Tibial nerve (tissue), 4 donors: ENCODE measurements around the gene P2RY11. TPM values are rescaled to one million over a fixed set of nuclear protein-coding genes. Genes with fewer than 3 reads are reported as not detected.
A peak's percentile ranks its signal among the peaks of the same experiment; 100 is the strongest.

Source experiments
- DNase-seq, 2 donors: peaks; one replicate each; pipeline ENCODE4 v3.0.0-alpha.2; 2019; ENCODE audit warnings: low spot score in 2 of 2
- H3K27ac ChIP-seq, 4 donors: fragments of 200-600 bp; sonication (generic) in 3 of 4; one replicate each; pipeline ENCODE4 v1.5.1; 2017 to 2019; ENCODE audit warnings: mild to moderate bottlenecking in 1 of 4
- H3K27me3 ChIP-seq, 2 donors: fragments of 200-600 bp; sonication (generic) in 1 of 2; one replicate each; pipeline versions ENCODE4 v1.5.1 to v1.6.0; 2017 to 2019
- H3K36me3 ChIP-seq, 3 donors: fragments of 200-600 bp; sonication (generic); one replicate each; pipeline ENCODE4 v1.5.1; 2018 to 2019
- H3K4me1 ChIP-seq, 4 donors: fragments of 200-600 bp; sonication (generic) in 3 of 4; one replicate each; pipeline ENCODE4 v1.5.1; 2017 to 2019
- H3K4me3 ChIP-seq, 4 donors: fragments of 200-600 bp; sonication (generic) in 3 of 4; one replicate each; pipeline ENCODE4 v1.5.1; 2017 to 2019; ENCODE audit warnings: mild to moderate bottlenecking in 1 of 4, moderate library complexity in 1 of 4
- H3K9me3 ChIP-seq, 4 donors: fragments of 200-600 bp; sonication (generic) in 3 of 4; one replicate each; pipeline ENCODE4 v1.5.1; 2017 to 2019
- EP300 ChIP-seq, 2 donors: sonication (generic); formaldehyde crosslinking; IDR thresholded peaks; one replicate each; pipeline ENCODE4 v1.6.1; 2017; ENCODE audit warnings: antibody characterized with exemption in 2 of 2, mild to moderate bottlenecking in 1 of 2
- POLR2A ChIP-seq, 2 donors: fragments of 450-650 bp; IDR thresholded peaks; one replicate each; pipeline ENCODE4 v1.6.1; 2017; ENCODE audit warnings: antibody characterized with exemption in 2 of 2, mild to moderate bottlenecking in 2 of 2, moderate library complexity in 2 of 2
- WGBS, 2 donors: methylation state at CpG; one replicate each; pipeline ENCODE4 v1.1.5; 2018; 5-methylcytosine and 5-hydroxymethylcytosine counted together
- total RNA-seq, 4 donors: library from RNA; depleted of rRNA; stranded (reverse); fragments of >200 nt; gene quantifications; one replicate each; pipeline ENCODE4 v1.1.0, GENCODE V29; 2016
- TF ChIP-seq, protein P1 (sequence below), 5 experiments: fragments of 200-600 bp in 3 of 5; fragments of 450-650 bp in 2 of 5; sonication (generic) in 3 of 5; IDR thresholded peaks; one replicate each; pipeline ENCODE4 v1.5.1; 2016 to 2019; ENCODE audit warnings: antibody characterized with exemption in 5 of 5, mild to moderate bottlenecking in 3 of 5, moderate library complexity in 2 of 5

Gene P2RY11
- total RNA-seq, 4 donors from 2014 or later, result 2.1 to 19.5 (median 4.2) TPM

DNA sequence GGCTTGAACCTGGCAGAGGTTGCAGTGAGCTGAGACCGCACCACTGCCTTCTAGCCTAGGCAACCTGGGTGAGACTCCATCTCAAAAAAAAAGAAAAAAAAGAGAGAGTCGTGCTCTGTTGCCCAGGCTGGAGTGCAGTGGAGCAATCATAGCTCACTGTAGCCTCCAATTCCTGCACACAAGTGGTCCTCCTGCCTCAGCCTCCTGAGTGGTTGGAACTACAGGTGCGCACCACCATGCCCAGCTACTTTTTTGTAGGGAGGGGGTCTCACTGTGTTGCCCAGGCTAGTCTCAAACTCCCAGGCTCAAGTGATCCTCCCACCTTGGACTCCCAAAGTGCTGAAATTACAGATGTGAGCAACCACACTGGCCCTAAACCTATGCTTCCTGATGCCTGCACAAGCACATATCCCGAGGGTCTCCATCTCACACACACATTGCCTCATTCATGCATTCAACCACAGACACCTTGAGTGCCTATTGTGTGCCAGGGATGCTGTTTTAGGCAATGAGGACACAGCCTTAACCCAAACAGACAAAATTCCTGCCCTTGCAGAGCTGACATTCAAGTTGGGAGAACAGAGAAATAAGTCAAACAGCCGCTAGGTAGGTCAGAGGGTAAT, 11.2 kb upstream of the P2RY11 start:
- 89 to 92% methylated on average over 5 of the region's 5 CpGs for WGBS, 2 donors
- no peak overlapping the region for H3K4me3 ChIP-seq
- H3K9me3 ChIP-seq, result no peaks in the 10 kb centered on the region
- peaks cover 0 to 12% (median 8%) of the 10 kb centered on the region in 4 donors for H3K4me1 ChIP-seq
- TF ChIP-seq, protein P1, sequence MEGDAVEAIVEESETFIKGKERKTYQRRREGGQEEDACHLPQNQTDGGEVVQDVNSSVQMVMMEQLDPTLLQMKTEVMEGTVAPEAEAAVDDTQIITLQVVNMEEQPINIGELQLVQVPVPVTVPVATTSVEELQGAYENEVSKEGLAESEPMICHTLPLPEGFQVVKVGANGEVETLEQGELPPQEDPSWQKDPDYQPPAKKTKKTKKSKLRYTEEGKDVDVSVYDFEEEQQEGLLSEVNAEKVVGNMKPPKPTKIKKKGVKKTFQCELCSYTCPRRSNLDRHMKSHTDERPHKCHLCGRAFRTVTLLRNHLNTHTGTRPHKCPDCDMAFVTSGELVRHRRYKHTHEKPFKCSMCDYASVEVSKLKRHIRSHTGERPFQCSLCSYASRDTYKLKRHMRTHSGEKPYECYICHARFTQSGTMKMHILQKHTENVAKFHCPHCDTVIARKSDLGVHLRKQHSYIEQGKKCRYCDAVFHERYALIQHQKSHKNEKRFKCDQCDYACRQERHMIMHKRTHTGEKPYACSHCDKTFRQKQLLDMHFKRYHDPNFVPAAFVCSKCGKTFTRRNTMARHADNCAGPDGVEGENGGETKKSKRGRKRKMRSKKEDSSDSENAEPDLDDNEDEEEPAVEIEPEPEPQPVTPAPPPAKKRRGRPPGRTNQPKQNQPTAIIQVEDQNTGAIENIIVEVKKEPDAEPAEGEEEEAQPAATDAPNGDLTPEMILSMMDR (IDR thresholded peaks at IDR 0.05), result no peak
- TF ChIP-seq EP300 (IDR thresholded peaks at IDR 0.05), result no peak
- TF ChIP-seq POLR2A (IDR thresholded peaks at IDR 0.05), result no peak
- DNase-seq, result no peak
- no peaks in the 10 kb centered on the region for H3K27me3 ChIP-seq
- H3K27ac ChIP-seq, result no peak overlapping the region
- no peaks in the 10 kb centered on the region for H3K36me3 ChIP-seq

DNA sequence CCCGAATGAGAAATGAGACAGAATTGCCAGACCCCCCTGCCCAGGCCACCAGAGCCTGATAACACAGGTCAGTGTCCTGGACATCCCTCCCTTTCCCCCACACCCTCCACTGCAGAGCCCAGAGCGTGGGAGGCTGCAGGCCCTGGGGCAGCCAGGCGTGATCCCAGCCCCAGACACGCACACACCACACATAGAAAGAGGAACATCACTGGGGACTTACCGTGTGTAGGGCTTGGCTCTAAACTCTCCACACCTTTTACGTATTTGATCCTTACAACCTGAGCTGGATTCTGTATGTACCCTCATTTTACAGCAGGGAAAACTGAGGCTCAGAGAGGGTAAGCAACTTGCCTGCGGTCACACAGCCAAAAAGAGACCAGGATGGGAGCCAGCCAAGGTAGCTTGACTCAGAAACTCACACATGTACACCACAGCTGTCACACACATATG, 8.7 kb upstream of the P2RY11 start:
- H3K27me3 ChIP-seq, result no peaks in the 10 kb centered on the region
- no peak for DNase-seq
- peaks cover 0 to 5% (median 4%) of the 10 kb centered on the region in 3 donors for H3K36me3 ChIP-seq
- TF ChIP-seq POLR2A (IDR thresholded peaks at IDR 0.05) (no peak), EP300 (IDR thresholded peaks at IDR 0.05) (no peak)
- TF ChIP-seq, protein P1 (IDR thresholded peaks at IDR 0.05), result no peak
- no peak overlapping the region for H3K4me3 ChIP-seq
- peaks cover 0 to 18% (median 10%) of the 10 kb centered on the region in 4 donors for H3K4me1 ChIP-seq
- no peaks in the 10 kb centered on the region for H3K9me3 ChIP-seq
- H3K27ac ChIP-seq, result peak overlapping the region in 1 of 4 donors; percentile 78
- 54 to 68% methylated on average over 7 of the region's 7 CpGs for whole genome bisulfite sequencing, 2 donors

DNA sequence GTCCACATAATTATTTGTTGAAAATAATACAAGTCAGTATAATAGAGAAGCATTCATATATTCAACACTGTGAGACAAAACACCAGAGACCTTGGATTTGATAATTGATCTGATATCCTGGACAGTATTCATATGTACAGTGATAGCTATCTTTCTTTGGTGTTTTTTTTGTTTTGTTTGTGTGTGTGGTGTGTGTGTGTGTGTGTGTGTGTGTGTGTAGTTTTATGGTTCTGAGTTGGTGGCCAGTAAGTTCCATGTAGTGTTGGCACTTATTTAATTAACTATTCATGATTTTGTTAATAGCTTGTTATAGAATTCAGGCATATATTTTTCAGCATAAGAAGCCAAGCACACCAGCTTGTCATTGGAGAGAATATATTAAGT, 7.4 kb upstream of the P2RY11 start:
- peaks cover 0 to 24% (median 10%) of the 10 kb centered on the region in 4 donors for H3K4me1 ChIP-seq
- H3K27me3 ChIP-seq, result no peaks in the 10 kb centered on the region
- no peak overlapping the region for H3K4me3 ChIP-seq
- H3K36me3 ChIP-seq, result peaks cover 2 to 19% (median 11%) of the 10 kb centered on the region in 3 donors
- H3K27ac ChIP-seq, result no peak overlapping the region
- H3K9me3 ChIP-seq, result no peaks in the 10 kb centered on the region
- DNase-seq, result no peak
- no peak for TF ChIP-seq POLR2A (IDR thresholded peaks at IDR 0.05)
- TF ChIP-seq, protein P1 (IDR thresholded peaks at IDR 0.05), result no peak
- no peak for TF ChIP-seq EP300 (IDR thresholded peaks at IDR 0.05)

DNA sequence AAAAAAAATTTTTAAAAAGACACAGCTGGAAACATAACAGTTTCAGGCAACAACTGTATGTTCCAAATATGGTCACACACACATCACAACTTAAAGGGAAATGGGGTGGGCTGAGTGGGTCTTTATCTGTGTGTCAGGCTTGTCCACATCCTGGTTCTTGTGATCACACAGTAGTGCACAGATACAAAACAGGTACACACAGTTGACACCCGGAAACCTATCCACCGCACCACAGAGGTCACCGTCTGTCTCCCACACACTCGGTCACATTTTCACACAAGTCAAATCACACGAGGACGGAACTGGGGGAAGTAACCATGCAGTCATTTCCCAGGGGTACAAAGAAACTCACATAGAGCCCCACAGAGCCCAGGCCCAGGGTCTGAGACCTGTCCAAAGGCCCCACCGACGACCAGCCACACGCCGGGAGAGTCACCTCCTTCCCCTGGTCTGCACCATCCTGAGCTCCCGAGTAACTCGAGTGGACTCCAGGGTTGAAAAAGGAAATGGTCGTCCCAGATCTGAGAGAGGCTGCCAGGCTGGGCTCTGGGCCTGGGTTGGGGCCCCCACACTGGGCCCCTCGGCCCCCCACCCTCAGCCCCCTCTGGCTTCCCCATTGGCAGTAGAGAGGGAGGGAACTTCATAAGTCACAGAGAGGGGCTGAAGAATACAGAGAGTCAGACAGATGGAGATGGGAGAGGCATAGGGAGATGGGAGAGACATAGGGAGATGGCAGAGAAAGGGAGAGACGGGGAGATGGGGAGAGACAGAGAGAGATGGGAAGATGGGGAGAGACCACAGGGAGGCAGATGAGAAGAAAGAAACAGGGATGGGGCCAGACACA, 6.6 kb upstream of the P2RY11 start:
- peaks cover 0 to 24% (median 10%) of the 10 kb centered on the region in 4 donors for H3K4me1 ChIP-seq
- WGBS, 2 donors, result 59 to 60% methylated on average over 15 of the region's 15 CpGs

More for the DNA sequence above, 6.6 kb upstream of the P2RY11 start:
- no peaks in the 10 kb centered on the region for H3K9me3 ChIP-seq
- peaks cover 10 to 26% (median 15%) of the 10 kb centered on the region in 3 donors for H3K36me3 ChIP-seq
- no peak overlapping the region for H3K4me3 ChIP-seq
- no peak for DNase-seq
- peak overlapping the region in 3 of 4 donors; percentile 55 to 89 (median 80) for H3K27ac ChIP-seq
- TF ChIP-seq POLR2A (IDR thresholded peaks at IDR 0.05) (no peak), EP300 (IDR thresholded peaks at IDR 0.05) (no peak)
- TF ChIP-seq, protein P1 (IDR thresholded peaks at IDR 0.05), result no peak
- no peaks in the 10 kb centered on the region for H3K27me3 ChIP-seq
